GM18867 (cell line): ENCODE results near the gene DLEC1.
"Not testable (repeated sequence)": the region's sequence is repeated elsewhere in the genome, so short reads cannot be mapped to it uniquely, and the experiment has no call there.

Source experiments
- ATAC-seq: cut with Tn5 transposase; IDR thresholded peaks from one replicate; pipeline ENCODE4 v1.9.1; 2021; ENCODE audit warnings: mild to moderate bottlenecking, moderate library complexity; ENCODE audit not compliant: unreplicated experiment

The DLEC1 gene

GRCh38 chr3:38082296-38082695, 43.3 kb downstream of the DLEC1 start:
- not testable (repeated sequence) for ATAC-seq

GRCh38 chr3:38083254-38083653, 44.2 kb downstream of the DLEC1 start:
- not testable (repeated sequence) for ATAC-seq

GRCh38 chr3:38083871-38084333, 44.9 kb downstream of the DLEC1 start:
- ATAC-seq = no peak

- no peak for ATAC-seq
Observed at GRCh38 chr3:38084334-38085310, 45.6 kb downstream of the DLEC1 start.

- ATAC-seq = no peak
Observed at GRCh38 chr3:38085311-38085942, 46.4 kb downstream of the DLEC1 start.

GRCh38 chr3:38085943-38086324, 46.9 kb downstream of the DLEC1 start:
- no peak for ATAC-seq

- no peak for ATAC-seq
Observed at GRCh38 chr3:38086496-38086895, 47.5 kb downstream of the DLEC1 start.

- ATAC-seq = not testable (repeated sequence)
Observed at GRCh38 chr3:38087278-38087677, 48.3 kb downstream of the DLEC1 start.

- ATAC-seq = no peak
Observed at GRCh38 chr3:38088126-38089078, 49.4 kb downstream of the DLEC1 start.

- no peak for ATAC-seq
Observed at GRCh38 chr3:38089163-38089562, 50.2 kb downstream of the DLEC1 start.

- no peak for ATAC-seq
Observed at GRCh38 chr3:38090453-38090852, 51.4 kb downstream of the DLEC1 start.

GRCh38 chr3:38094999-38095398, 56.0 kb downstream of the DLEC1 start:
- no peak for ATAC-seq

- no peak for ATAC-seq
Observed at GRCh38 chr3:38095669-38096483, 56.9 kb downstream of the DLEC1 start.

GRCh38 chr3:38097446-38098375, 58.7 kb downstream of the DLEC1 start:
- no peak for ATAC-seq

GRCh38 chr3:38098376-38098723, 59.3 kb downstream of the DLEC1 start:
- no peak for ATAC-seq

GRCh38 chr3:38099518-38099917, 60.5 kb downstream of the DLEC1 start:
- ATAC-seq = no peak

GRCh38 chr3:38100498-38100897, 61.5 kb downstream of the DLEC1 start:
- ATAC-seq = no peak

GRCh38 chr3:38101811-38102443, 62.9 kb downstream of the DLEC1 start:
- no peak for ATAC-seq

- no peak for ATAC-seq
Observed at GRCh38 chr3:38102444-38102814, 63.4 kb downstream of the DLEC1 start.
